ENCODE measurements around the gene C1orf21. TPM values are rescaled to one million over a fixed set of nuclear protein-coding genes. Genes with fewer than 3 reads are reported as not detected.

The C1orf21 gene
- total RNA-seq, 4 donors from 2014 or later, result 36.3 to 115 (median 79.4) TPM

DNA sequence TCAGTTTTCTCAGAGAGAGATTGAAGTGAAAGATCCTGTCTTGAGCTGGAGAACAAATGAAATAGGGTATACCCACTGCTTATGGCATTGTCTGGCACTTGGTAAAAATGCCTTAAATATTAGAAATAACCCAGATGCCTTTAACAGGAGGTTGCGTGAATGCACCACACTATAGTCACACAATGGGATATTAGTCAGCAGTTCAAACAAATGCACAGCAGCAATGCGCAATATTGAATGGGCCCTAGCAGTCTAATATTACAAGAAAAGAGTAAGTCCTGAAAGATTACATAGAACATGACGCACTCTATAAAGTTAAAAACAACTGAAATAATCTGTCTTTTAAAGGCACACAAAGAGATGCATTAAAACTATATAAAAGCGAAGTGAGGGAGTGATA lies 206.8 kb downstream of the C1orf21 start:
- Histone ChIP-seq H3K9me3 (no peaks in the 10 kb centered on the region), H3K27me3 (no peaks in the 10 kb centered on the region), H3K4me3 (no peak overlapping the region), H3K4me1 (peaks cover 0 to 29% (median 0%) of the 10 kb centered on the region in 4 donors), H3K36me3 (peaks cover 0 to 8% (median 0%) of the 10 kb centered on the region in 3 donors), H3K27ac (no peak overlapping the region)
- DNase-seq, result no peak
- TF ChIP-seq CTCF (IDR thresholded peaks at IDR 0.05), result no peak
- no peak for TF ChIP-seq POLR2A (IDR thresholded peaks at IDR 0.05)

GRCh38 chr1:184595596-184595995 lies 208.8 kb downstream of the C1orf21 start:
- H3K4me1 ChIP-seq, result peaks cover 0 to 23% (median 0%) of the 10 kb centered on the region in 4 donors
- peaks cover 0 to 9% (median 0%) of the 10 kb centered on the region in 3 donors for H3K36me3 ChIP-seq
- no peak for TF ChIP-seq CTCF (IDR thresholded peaks at IDR 0.05)
- TF ChIP-seq POLR2A (IDR thresholded peaks at IDR 0.05), result no peak
- H3K9me3 ChIP-seq, result no peaks in the 10 kb centered on the region
- H3K27ac ChIP-seq, result no peak overlapping the region
- DNase-seq, result no peak
- H3K4me3 ChIP-seq, result no peak overlapping the region
- H3K27me3 ChIP-seq, result no peaks in the 10 kb centered on the region

GRCh38 chr1:184596950-184597645 lies 210.3 kb downstream of the C1orf21 start:
- no peaks in the 10 kb centered on the region for H3K27me3 ChIP-seq
- no peak for DNase-seq
- no peaks in the 10 kb centered on the region for H3K9me3 ChIP-seq
- peak overlapping the region in 1 of 4 donors; percentile 7 for H3K27ac ChIP-seq
- H3K4me3 ChIP-seq, result no peak overlapping the region
- TF ChIP-seq POLR2A (IDR thresholded peaks at IDR 0.05), result no peak
- no peak for TF ChIP-seq CTCF (IDR thresholded peaks at IDR 0.05)
- peaks cover 0 to 13% (median 0%) of the 10 kb centered on the region in 3 donors for H3K36me3 ChIP-seq
- peaks cover 0 to 23% (median 0%) of the 10 kb centered on the region in 4 donors for H3K4me1 ChIP-seq

DNA sequence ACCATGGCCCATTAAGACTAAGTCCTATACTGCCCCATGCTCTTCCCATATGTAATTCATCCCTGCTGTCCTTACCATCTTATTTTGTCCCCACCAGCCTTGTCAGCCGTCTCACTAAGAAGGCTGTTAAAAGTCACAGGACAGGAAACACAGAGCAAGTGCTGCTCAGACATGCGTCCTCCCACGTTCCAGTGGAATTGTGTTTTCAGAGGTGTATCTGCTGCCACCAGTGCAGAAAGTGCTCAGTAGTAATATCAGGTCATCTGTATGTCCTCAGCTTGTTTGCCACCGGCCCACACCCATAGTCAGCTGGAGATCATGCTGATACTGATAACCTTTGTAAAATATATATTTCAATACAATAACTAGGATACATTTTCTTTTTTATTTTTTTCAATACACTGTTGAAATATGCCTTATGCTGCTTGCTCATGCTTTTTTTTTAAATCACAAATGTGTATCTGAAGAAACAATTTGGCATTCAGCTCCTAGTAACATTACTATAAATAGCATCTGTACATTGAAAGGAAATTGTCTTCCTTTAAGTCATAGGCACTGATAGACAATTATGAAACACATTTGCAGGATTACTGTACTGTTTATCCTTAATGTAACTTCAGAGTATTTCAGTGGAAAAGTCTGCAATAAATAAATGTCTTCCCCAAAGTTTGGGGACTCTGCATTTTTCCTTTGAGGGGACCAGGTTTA lies 211.0 kb downstream of the C1orf21 start:
- no peak overlapping the region for H3K4me3 ChIP-seq
- H3K27me3 ChIP-seq, result no peaks in the 10 kb centered on the region
- TF ChIP-seq CTCF (IDR thresholded peaks at IDR 0.05) (no peak), POLR2A (IDR thresholded peaks at IDR 0.05) (no peak)
- DNase-seq, result no peak
- H3K4me1 ChIP-seq, result peaks cover 0 to 23% (median 0%) of the 10 kb centered on the region in 4 donors
- H3K9me3 ChIP-seq, result no peaks in the 10 kb centered on the region
- H3K36me3 ChIP-seq, result peaks cover 0 to 11% (median 0%) of the 10 kb centered on the region in 3 donors
- H3K27ac ChIP-seq, result peak overlapping the region in 1 of 4 donors; percentile 7

- TF ChIP-seq CTCF (IDR thresholded peaks at IDR 0.05), result no peak
- TF ChIP-seq POLR2A (IDR thresholded peaks at IDR 0.05), result no peak
- H3K4me1 ChIP-seq, result peaks cover 0 to 19% (median 0%) of the 10 kb centered on the region in 4 donors
- no peak overlapping the region for H3K27ac ChIP-seq
- DNase-seq, result no peak
- no peaks in the 10 kb centered on the region for H3K27me3 ChIP-seq
- peaks cover 0 to 11% (median 0%) of the 10 kb centered on the region in 3 donors for H3K36me3 ChIP-seq
- no peaks in the 10 kb centered on the region for H3K9me3 ChIP-seq
- no peak overlapping the region for H3K4me3 ChIP-seq
These were observed 211.8 kb downstream of the C1orf21 start for GRCh38 chr1:184598403-184599193.

Data from Peyer's patch (tissue), 4 donors.